SK-N-SH (cell line): ENCODE data around the gene EIF3K. TPM values are rescaled to one million over a fixed set of nuclear protein-coding genes. Genes with fewer than 3 reads are reported as not detected.

Experiments
- CTCF ChIA-PET: fragments of 300-600, 350-600 bp; formaldehyde crosslinking; extraction: SDS; loops from one replicate; lab custom pipeline; 2021; lab: Yijun Ruan, JAX
- POLR2A ChIA-PET: fragments of 350-600 bp; sonication (Branson Sonifier 250); formaldehyde crosslinking; extraction: SDS; loops from one replicate; lab custom pipeline; 2020; ENCODE audit warnings: antibody characterized with exemption, inconsistent platforms; lab: Yijun Ruan, JAX
- DNase-seq: peaks from one replicate; pipeline ENCODE4 v3.0.0; 2012
- H2AFZ ChIP-seq: fragments of 200-600 bp; sonication (generic); 2 replicates; pipeline ENCODE4 v1.8.1; 2016; ENCODE audit warnings: antibody characterized with exemption, mild to moderate bottlenecking, low read depth
- H3F3A ChIP-seq: fragments of 200-600 bp; sonication (generic); replicated peaks from 2 replicates; pipeline ENCODE3; 2016; ENCODE audit warnings: antibody characterized with exemption, mild to moderate bottlenecking; ENCODE audit not compliant: insufficient read depth
- H3K27ac ChIP-seq, 2 experiments: fragments of 200-500 bp in 1 of 2; fragments of 200-600 bp in 1 of 2; sonication (Bioruptor generic) in 1 of 2; sonication (generic), shearing (Covaris generic) in 1 of 2; 2 replicates each; pipeline versions ENCODE4 v1.5.1 to v1.6.1; 2014 to 2016; ENCODE audit warnings: low read depth in 2 of 2, inconsistent platforms in 1 of 2, low read length in 1 of 2, mild to moderate bottlenecking in 1 of 2, mixed read lengths in 1 of 2
- H3K27me3 ChIP-seq: fragments of 200-600 bp; sonication (generic), shearing (Covaris generic); 2 replicates; pipeline ENCODE4 v1.6.1; 2016; ENCODE audit warnings: mixed run types; ENCODE audit not compliant: insufficient read depth
- H3K36me3 ChIP-seq, 2 experiments: fragments of 200-500 bp in 1 of 2; fragments of 200-600 bp in 1 of 2; sonication (Bioruptor generic) in 1 of 2; sonication (generic) in 1 of 2; replicated peaks in 1 of 2; 2 replicates each; pipeline versions ENCODE3 to v1.5.1; 2014 to 2016; ENCODE audit warnings: low read length in 1 of 2, mild to moderate bottlenecking in 1 of 2; ENCODE audit not compliant: insufficient read depth in 2 of 2, control insufficient read depth in 1 of 2
- H3K4me1 ChIP-seq, 2 experiments: fragments of 200-500 bp in 1 of 2; fragments of 200-600 bp in 1 of 2; sonication (Bioruptor generic) in 1 of 2; sonication (generic), shearing (Covaris generic) in 1 of 2; 2 replicates each; pipeline versions ENCODE4 v1.5.1 to v1.6.1; 2014 to 2016; ENCODE audit warnings: low read depth in 1 of 2, low read length in 1 of 2, mixed run types in 1 of 2; ENCODE audit not compliant: insufficient read depth in 2 of 2, control insufficient read depth in 1 of 2
- H3K4me2 ChIP-seq: fragments of 200-600 bp; sonication (generic), shearing (Covaris generic); 2 replicates; pipeline ENCODE4 v1.6.1; 2017; ENCODE audit warnings: mixed run types
- H3K4me3 ChIP-seq, 2 experiments: fragments of 200-500 bp in 1 of 2; fragments of 200-600 bp in 1 of 2; sonication (Bioruptor generic) in 1 of 2; sonication (generic), shearing (Covaris generic) in 1 of 2; 2 replicates each; pipeline versions ENCODE4 v1.5.1 to v1.8.1; 2014 to 2016; ENCODE audit warnings: low read depth in 2 of 2, inconsistent platforms in 1 of 2, low read length in 1 of 2, mild to moderate bottlenecking in 1 of 2, mixed read lengths in 1 of 2, moderate library complexity in 1 of 2
- H3K79me2 ChIP-seq: fragments of 200-600 bp; sonication (generic); 2 replicates; pipeline ENCODE4 v1.8.1; 2017; ENCODE audit warnings: mild to moderate bottlenecking; ENCODE audit not compliant: insufficient read depth
- H3K9ac ChIP-seq: fragments of 200-600 bp; sonication (generic); 2 replicates; pipeline ENCODE4 v1.6.1; 2017; ENCODE audit warnings: mixed run types
- H3K9me2 ChIP-seq: fragments of 200-600 bp; sonication (generic); 2 replicates; pipeline ENCODE4 v1.6.1; 2017; ENCODE audit warnings: mixed run types
- H3K9me3 ChIP-seq: fragments of 200-600 bp; sonication (generic); 2 replicates; pipeline ENCODE4 v1.6.1; 2017; ENCODE audit warnings: mixed run types, mild to moderate bottlenecking, moderate library complexity
- H4K20me1 ChIP-seq: fragments of 200-600 bp; sonication (generic); 2 replicates; pipeline ENCODE4 v1.6.1; 2017; ENCODE audit warnings: mild to moderate bottlenecking, mixed run types; ENCODE audit not compliant: insufficient read depth
- CHD2 ChIP-seq: fragments of 150-350 bp; IDR thresholded peaks from 2 replicates; pipeline ENCODE4 v1.6.1; 2018; ENCODE audit warnings: low read length; ENCODE audit not compliant: partially characterized antibody
- ELF1 ChIP-seq: IDR thresholded peaks from 2 replicates; pipeline ENCODE4 v1.4.0; 2012
- EP300 ChIP-seq, 2 experiments: IDR thresholded peaks; 2 replicates each; pipeline versions ENCODE4 v1.4.0 to v1.6.1; 2012; ENCODE audit warnings: borderline replicate concordance in 1 of 2, low read depth in 1 of 2, low read length in 1 of 2
- FOSL2 ChIP-seq: IDR thresholded peaks from 2 replicates; pipeline ENCODE4 v1.4.0; 2012; ENCODE audit warnings: low read depth, mild to moderate bottlenecking, moderate library complexity, borderline replicate concordance
- GABPA ChIP-seq: IDR thresholded peaks from 2 replicates; pipeline ENCODE4 v1.4.0; 2012; ENCODE audit warnings: low read depth, mild to moderate bottlenecking
- GATA2 ChIP-seq: sonication (generic); formaldehyde crosslinking; IDR thresholded peaks from 2 replicates; pipeline ENCODE4 v1.5.0; 2020; ENCODE audit warnings: mild to moderate bottlenecking, missing genetic modification reagents
- MXI1 ChIP-seq: IDR thresholded peaks from 2 replicates; pipeline ENCODE4 v1.6.1; 2012; ENCODE audit warnings: mild to moderate bottlenecking, low read depth, low read length, improper control_type of control experiment
- NRF1 ChIP-seq: IDR thresholded peaks from 2 replicates; pipeline ENCODE4 v1.6.1; 2012; ENCODE audit warnings: low read depth, mild to moderate bottlenecking, low read length
- RAD21 ChIP-seq: IDR thresholded peaks from 2 replicates; pipeline ENCODE4 v1.6.1; 2012; ENCODE audit warnings: mild to moderate bottlenecking, low read length
- RXRA ChIP-seq: IDR thresholded peaks from 2 replicates; pipeline ENCODE4 v1.4.0; 2012; ENCODE audit warnings: low read depth, mild to moderate bottlenecking, borderline replicate concordance
- SIN3A ChIP-seq: IDR thresholded peaks from 2 replicates; pipeline ENCODE4 v1.6.1; 2012; ENCODE audit warnings: low read depth, mild to moderate bottlenecking, low read length, moderate library complexity, borderline replicate concordance
- SMC3 ChIP-seq: IDR thresholded peaks from 2 replicates; pipeline ENCODE4 v1.6.1; 2012; ENCODE audit warnings: low read depth, low read length, improper control_type of control experiment
- YY1 ChIP-seq: IDR thresholded peaks from 2 replicates; pipeline ENCODE4 v1.4.0; 2012; ENCODE audit warnings: low read depth, mild to moderate bottlenecking
- WGBS: methylation state at CpG from one replicate; pipeline ENCODE4 v1.1.6; 2017; ENCODE audit warnings: low lambda C conversion rate; 5-methylcytosine and 5-hydroxymethylcytosine counted together
- polyA plus RNA-seq, 3 experiments: library from polyadenylated mRNA; depleted of rRNA; stranded (reverse); fragments of >200 nt; gene quantifications; 2 replicates each; pipeline ENCODE4 v1.2.3, GENCODE V29; 2012
- TF ChIP-seq, protein P1 (sequence below): IDR thresholded peaks from 2 replicates; pipeline ENCODE4 v1.4.0; 2012; ENCODE audit warnings: low read depth, borderline replicate concordance
- TF ChIP-seq, protein P2 (sequence below): fragments of 200-600 bp; sonication (generic); IDR thresholded peaks from 2 replicates; pipeline ENCODE4 v1.6.1; 2017; ENCODE audit warnings: antibody characterized with exemption, mild to moderate bottlenecking, moderate library complexity
- TF ChIP-seq, protein P3 (sequence below): IDR thresholded peaks from 2 replicates; pipeline ENCODE4; 2012

EIF3K gene
- polyA plus RNA-seq, 1 of the 3 experiments (the other 2 are of a cell fraction), result 484 TPM

DNA sequence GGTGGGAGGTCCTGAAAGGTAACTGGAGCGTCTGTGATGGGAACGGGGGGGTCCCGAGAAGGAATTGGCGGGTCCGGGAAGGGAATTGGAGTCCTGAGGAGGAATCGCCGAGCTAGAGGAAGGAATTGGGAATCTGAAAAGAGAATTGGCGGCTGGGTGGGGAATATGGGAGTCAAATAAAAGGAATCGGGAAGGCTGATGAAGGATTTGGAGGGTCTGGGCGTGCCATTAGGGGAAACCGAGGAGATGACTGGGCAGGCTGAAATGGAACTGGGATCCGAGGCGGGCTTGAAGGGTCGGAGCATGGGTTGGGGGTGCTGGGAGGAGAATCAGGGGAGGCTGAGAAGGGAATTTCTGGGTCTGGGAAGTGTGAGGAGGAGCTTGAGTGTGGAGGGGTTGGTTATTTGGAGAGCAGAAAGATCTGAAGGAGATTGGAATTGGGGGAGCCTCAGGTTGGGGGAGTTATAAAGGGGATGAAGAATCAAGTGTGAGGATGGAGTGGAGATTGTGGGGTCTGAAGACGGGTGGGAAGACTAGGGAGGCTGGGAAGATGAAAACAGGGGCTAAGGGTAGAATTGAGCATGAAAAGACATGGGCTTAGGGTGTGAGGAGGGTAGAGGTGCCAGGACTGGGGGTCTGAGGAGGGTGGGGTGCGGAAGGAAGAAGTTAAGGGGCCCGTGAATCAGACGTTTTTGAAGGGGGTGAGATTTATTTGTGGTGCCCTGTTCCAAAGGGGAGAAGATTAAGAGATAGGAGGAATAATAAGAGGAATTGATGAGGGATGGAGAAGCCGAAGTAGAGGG is 29.2 kb downstream of the EIF3K start:
- Histone ChIP-seq H2AFZ (no peak overlapping the region), H3K9me3 (no peaks in the 10 kb centered on the region), H3K9ac (peak overlapping the region; percentile 100), H3K4me2 (peak overlapping the region; percentile 88), H3K4me3 (peak overlapping the region; percentile 59 to 99), H3F3A (peaks cover 31% of the 10 kb centered on the region), H4K20me1 (peaks cover 39% of the 10 kb centered on the region), H3K36me3 (no peaks in the 10 kb centered on the region), H3K9me2 (no peaks in the 10 kb centered on the region), H3K27ac (peak overlapping the region; percentile 71 to 99), H3K4me1 (peaks cover 27 to 33% of the 10 kb centered on the region in 2 experiments; a peak in 3 of 4 replicates), H3K79me2 (peaks cover 57% of the 10 kb centered on the region), H3K27me3 (no peaks in the 10 kb centered on the region)
- TF ChIP-seq EP300 (IDR thresholded peaks at IDR 0.05; ENCODE audit: borderline replicate concordance in 1 of 2, low read depth in 1 of 2, low read length in 1 of 2), result no peak
- no peak for TF ChIP-seq SIN3A
- no peak for TF ChIP-seq FOSL2
- TF ChIP-seq, protein P1, sequence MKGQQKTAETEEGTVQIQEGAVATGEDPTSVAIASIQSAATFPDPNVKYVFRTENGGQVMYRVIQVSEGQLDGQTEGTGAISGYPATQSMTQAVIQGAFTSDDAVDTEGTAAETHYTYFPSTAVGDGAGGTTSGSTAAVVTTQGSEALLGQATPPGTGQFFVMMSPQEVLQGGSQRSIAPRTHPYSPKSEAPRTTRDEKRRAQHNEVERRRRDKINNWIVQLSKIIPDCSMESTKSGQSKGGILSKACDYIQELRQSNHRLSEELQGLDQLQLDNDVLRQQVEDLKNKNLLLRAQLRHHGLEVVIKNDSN, result no peak
- TF ChIP-seq GABPA, result no peak
- TF ChIP-seq YY1, result no peak
- TF ChIP-seq CHD2, result no peak
- TF ChIP-seq, protein P2, sequence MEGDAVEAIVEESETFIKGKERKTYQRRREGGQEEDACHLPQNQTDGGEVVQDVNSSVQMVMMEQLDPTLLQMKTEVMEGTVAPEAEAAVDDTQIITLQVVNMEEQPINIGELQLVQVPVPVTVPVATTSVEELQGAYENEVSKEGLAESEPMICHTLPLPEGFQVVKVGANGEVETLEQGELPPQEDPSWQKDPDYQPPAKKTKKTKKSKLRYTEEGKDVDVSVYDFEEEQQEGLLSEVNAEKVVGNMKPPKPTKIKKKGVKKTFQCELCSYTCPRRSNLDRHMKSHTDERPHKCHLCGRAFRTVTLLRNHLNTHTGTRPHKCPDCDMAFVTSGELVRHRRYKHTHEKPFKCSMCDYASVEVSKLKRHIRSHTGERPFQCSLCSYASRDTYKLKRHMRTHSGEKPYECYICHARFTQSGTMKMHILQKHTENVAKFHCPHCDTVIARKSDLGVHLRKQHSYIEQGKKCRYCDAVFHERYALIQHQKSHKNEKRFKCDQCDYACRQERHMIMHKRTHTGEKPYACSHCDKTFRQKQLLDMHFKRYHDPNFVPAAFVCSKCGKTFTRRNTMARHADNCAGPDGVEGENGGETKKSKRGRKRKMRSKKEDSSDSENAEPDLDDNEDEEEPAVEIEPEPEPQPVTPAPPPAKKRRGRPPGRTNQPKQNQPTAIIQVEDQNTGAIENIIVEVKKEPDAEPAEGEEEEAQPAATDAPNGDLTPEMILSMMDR, result no peak
- no peak for TF ChIP-seq NRF1
- TF ChIP-seq SMC3, result no peak
- TF ChIP-seq ELF1, result no peak
- TF ChIP-seq MXI1, result no peak
- no peak for TF ChIP-seq GATA2 (CRISPR knock-in tag)
- TF ChIP-seq, protein P3, sequence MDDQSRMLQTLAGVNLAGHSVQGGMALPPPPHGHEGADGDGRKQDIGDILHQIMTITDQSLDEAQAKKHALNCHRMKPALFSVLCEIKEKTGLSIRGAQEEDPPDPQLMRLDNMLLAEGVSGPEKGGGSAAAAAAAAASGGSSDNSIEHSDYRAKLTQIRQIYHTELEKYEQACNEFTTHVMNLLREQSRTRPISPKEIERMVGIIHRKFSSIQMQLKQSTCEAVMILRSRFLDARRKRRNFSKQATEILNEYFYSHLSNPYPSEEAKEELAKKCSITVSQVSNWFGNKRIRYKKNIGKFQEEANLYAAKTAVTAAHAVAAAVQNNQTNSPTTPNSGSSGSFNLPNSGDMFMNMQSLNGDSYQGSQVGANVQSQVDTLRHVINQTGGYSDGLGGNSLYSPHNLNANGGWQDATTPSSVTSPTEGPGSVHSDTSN, result no peak
- TF ChIP-seq RXRA, result no peak
- no peak for TF ChIP-seq RAD21
- ChIA-PET POLR2A (interaction anchor here (0.8 to 2.5 kb wide), 6 partner anchors 9 to 282 kb away, joined by 3 to 10 read pairs (median 6); partner anchors contain the start of genes ECH1, EIF3K, MRPS12 and SARS2), CTCF (interaction anchor here (0.6 to 5.1 kb wide), 6 partner anchors 12 to 725 kb away, joined by 3 to 40 read pairs (median 3); no protein-coding TSS in a partner anchor)
- peak; percentile 49 for DNase-seq
- under 1% methylated on average over 19 of the region's 19 CpGs for WGBS
